Progenitor cell of endocrine pancreas (in vitro differentiated cells): Measurements from ENCODE around the gene NAGLU. TPM values are rescaled to one million over a fixed set of nuclear protein-coding genes. Genes with fewer than 3 reads are reported as not detected.
"Not testable (repeated sequence)": the region's sequence is repeated elsewhere in the genome, so short reads cannot be mapped to it uniquely, and the experiment has no call there.

Experiments
- DNase-seq: peaks from one replicate; pipeline ENCODE4 v3.0.0; 2021; ENCODE audit warnings: low spot score; ENCODE audit not compliant: unreplicated experiment
- H3K27ac Mint-ChIP-seq: 2 replicates; pipeline ENCODE4 v1.8.0; 2021; ENCODE audit warnings: mild to moderate bottlenecking, moderate library complexity, mixed read lengths
- H3K27me3 Mint-ChIP-seq: 2 replicates; pipeline ENCODE4 v1.8.0; 2021; ENCODE audit warnings: mixed read lengths
- H3K36me3 Mint-ChIP-seq: 2 replicates; pipeline ENCODE4 v1.8.0; 2022; ENCODE audit warnings: mixed read lengths; ENCODE audit not compliant: insufficient read depth
- H3K4me1 Mint-ChIP-seq: 2 replicates; pipeline ENCODE4 v1.8.0; 2021; ENCODE audit warnings: low read depth, mixed read lengths
- H3K4me3 Mint-ChIP-seq: 2 replicates; pipeline ENCODE4 v1.8.0; 2021; ENCODE audit warnings: low read depth, mild to moderate bottlenecking, moderate library complexity, mixed read lengths
- H3K9me3 Mint-ChIP-seq: 2 replicates; pipeline ENCODE4 v1.8.0; 2021; ENCODE audit warnings: low read depth, mixed read lengths
- total RNA-seq: library from RNA; stranded (reverse); gene quantifications from 2 replicates; pipeline ENCODE4 v1.2.1, GENCODE V29; 2021
- TF ChIP-seq, protein P1 (sequence below): fragments of 200-600 bp; sonication (generic); IDR thresholded peaks from one replicate; pipeline ENCODE4 v1.5.0; 2021; ENCODE audit warnings: antibody characterized with exemption, mild to moderate bottlenecking; ENCODE audit not compliant: unreplicated experiment

Gene NAGLU
- total RNA-seq, 1 donor from 2014 or later, result 19.0 TPM

DNA sequence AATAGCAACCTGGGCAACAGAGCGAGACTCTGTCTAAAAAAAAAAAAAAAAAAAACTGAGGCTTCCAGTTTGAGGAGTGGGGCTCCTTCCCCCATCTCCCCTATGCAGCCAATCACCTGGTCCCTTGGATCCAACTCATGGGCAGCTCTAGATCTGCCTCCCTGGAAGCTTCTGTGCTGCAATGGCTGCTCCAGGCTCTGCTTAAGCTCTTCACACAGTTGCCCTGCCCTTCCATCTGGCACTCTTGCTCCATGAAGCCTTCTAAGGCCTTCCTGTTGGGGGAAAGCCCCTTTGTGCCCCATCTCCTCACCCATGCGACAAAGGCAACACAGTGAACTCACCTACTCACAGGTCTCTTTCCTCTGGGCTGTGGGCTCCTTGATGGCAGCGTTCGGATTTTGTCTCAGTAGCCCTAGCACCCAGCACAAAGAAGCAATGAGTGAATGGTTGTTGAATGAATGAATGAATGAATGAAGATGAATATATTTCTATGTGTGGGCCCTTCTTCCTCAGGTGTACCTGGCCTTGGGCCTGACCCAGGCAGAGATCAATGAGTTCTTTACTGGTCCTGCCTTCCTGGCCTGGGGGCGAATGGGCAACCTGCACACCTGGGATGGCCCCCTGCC is 1.9 kb downstream of the NAGLU start:
- peak overlapping the region; percentile 60 for H3K4me3 Mint-ChIP-seq
- TF ChIP-seq, protein P1, sequence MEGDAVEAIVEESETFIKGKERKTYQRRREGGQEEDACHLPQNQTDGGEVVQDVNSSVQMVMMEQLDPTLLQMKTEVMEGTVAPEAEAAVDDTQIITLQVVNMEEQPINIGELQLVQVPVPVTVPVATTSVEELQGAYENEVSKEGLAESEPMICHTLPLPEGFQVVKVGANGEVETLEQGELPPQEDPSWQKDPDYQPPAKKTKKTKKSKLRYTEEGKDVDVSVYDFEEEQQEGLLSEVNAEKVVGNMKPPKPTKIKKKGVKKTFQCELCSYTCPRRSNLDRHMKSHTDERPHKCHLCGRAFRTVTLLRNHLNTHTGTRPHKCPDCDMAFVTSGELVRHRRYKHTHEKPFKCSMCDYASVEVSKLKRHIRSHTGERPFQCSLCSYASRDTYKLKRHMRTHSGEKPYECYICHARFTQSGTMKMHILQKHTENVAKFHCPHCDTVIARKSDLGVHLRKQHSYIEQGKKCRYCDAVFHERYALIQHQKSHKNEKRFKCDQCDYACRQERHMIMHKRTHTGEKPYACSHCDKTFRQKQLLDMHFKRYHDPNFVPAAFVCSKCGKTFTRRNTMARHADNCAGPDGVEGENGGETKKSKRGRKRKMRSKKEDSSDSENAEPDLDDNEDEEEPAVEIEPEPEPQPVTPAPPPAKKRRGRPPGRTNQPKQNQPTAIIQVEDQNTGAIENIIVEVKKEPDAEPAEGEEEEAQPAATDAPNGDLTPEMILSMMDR, result no peak
- no peak for DNase-seq
- no peak overlapping the region for H3K27ac Mint-ChIP-seq
- peaks cover 16% of the 10 kb centered on the region for H3K4me1 Mint-ChIP-seq
- no peaks in the 10 kb centered on the region for H3K9me3 Mint-ChIP-seq
- peaks cover 6% of the 10 kb centered on the region for H3K27me3 Mint-ChIP-seq
- H3K36me3 Mint-ChIP-seq, result peaks cover 9% of the 10 kb centered on the region

DNA sequence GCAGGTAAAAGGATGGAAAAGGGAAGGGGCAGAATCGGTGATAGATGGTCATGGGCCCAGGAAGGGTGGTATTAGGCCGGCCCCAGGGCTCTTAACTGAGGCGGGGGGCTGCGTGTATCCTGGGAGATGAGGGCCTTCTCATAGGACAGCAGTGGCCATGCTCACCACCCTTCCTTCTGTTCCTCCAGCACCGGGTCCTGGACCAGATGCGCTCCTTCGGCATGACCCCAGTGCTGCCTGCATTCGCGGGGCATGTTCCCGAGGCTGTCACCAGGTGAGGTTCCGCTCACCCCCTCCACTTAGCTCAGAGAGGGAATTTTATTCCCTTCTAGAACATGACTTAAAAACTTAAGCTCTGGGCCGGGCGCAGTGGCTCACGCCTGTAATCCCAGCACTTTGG is 2.4 kb downstream of the NAGLU start:
- Mint-ChIP-seq H3K4me3 (no peak overlapping the region), H3K27ac (no peak overlapping the region), H3K9me3 (no peaks in the 10 kb centered on the region), H3K4me1 (peaks cover 14% of the 10 kb centered on the region), H3K36me3 (peaks cover 9% of the 10 kb centered on the region), H3K27me3 (peaks cover 5% of the 10 kb centered on the region)
- no peak for DNase-seq
- TF ChIP-seq, protein P1, result no peak

DNA sequence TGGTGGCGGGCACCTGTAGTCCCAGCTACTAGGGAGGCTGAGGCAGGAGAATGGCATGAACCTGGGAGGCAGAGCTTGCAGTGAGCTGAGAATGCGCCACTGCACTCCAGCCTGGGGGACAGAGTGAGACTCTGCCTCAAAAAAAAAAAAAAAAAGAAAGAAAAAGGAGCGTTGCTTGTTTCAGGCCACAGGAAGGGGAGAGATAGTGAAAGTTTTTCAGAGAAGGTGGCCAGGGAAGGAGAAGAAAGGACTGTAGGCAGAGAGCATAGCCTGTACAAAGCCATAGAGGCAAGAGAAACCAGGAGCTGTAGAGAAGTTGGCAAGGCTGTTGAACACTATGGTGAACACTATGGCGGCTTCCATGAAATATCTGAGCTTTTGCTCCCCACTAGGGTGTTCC is 4.5 kb downstream of the NAGLU start:
- H3K36me3 Mint-ChIP-seq, result peaks cover 11% of the 10 kb centered on the region
- not testable (repeated sequence) for H3K9me3 Mint-ChIP-seq, H3K27ac Mint-ChIP-seq, H3K27me3 Mint-ChIP-seq, H3K4me1 Mint-ChIP-seq, DNase-seq, H3K4me3 Mint-ChIP-seq

DNA sequence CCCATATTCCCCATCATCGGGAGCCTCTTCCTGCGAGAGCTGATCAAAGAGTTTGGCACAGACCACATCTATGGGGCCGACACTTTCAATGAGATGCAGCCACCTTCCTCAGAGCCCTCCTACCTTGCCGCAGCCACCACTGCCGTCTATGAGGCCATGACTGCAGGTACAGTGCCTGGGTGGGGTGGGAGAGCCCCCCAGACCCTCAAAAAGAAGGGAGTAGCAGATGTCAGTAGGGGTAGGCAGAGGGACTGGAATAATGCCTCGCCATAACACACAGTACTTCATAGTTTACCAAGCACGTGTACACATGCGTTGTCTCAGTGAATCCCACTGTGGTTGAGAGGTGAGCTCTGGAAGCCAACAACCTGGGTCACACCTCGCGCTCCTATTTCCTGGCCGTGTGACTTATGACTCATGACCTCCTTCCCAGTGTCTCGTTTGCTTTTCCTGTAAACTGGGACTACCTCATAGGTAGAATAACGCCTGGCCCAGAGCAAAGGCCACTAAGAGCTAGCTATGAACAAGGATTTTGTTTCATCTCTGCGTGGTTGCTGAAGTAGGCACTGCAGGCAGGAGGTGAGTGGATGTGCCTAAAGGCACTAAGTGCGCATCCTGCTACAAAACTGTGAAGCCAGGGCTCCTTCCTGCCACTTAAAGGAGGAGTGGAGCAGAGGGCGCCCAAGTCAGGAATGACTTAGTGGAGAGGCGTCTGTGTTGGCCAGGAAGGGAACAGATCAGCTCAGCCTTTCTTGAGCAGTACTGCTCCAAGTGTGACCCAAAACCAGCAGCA is 5.2 kb downstream of the NAGLU start:
- H3K36me3 Mint-ChIP-seq, result peaks cover 11% of the 10 kb centered on the region
- no peak overlapping the region for H3K4me3 Mint-ChIP-seq
- DNase-seq, result no peak
- no peaks in the 10 kb centered on the region for H3K27me3 Mint-ChIP-seq
- no peak overlapping the region for H3K27ac Mint-ChIP-seq
- peaks cover 6% of the 10 kb centered on the region for H3K4me1 Mint-ChIP-seq
- no peaks in the 10 kb centered on the region for H3K9me3 Mint-ChIP-seq
- TF ChIP-seq, protein P1, result no peak

DNA sequence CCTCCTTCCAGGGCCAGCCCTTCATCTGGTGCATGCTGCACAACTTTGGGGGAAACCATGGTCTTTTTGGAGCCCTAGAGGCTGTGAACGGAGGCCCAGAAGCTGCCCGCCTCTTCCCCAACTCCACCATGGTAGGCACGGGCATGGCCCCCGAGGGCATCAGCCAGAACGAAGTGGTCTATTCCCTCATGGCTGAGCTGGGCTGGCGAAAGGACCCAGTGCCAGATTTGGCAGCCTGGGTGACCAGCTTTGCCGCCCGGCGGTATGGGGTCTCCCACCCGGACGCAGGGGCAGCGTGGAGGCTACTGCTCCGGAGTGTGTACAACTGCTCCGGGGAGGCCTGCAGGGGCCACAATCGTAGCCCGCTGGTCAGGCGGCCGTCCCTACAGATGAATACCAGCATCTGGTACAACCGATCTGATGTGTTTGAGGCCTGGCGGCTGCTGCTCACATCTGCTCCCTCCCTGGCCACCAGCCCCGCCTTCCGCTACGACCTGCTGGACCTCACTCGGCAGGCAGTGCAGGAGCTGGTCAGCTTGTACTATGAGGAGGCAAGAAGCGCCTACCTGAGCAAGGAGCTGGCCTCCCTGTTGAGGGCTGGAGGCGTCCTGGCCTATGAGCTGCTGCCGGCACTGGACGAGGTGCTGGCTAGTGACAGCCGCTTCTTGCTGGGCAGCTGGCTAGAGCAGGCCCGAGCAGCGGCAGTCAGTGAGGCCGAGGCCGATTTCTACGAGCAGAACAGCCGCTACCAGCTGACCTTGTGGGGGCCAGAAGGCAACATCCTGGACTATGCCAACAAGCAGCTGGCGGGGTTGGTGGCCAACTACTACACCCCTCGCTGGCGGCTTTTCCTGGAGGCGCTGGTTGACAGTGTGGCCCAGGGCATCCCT is 7.4 kb downstream of the NAGLU start:
- peaks cover 11% of the 10 kb centered on the region for H3K36me3 Mint-ChIP-seq
- no peaks in the 10 kb centered on the region for H3K27me3 Mint-ChIP-seq
- no peaks in the 10 kb centered on the region for H3K4me1 Mint-ChIP-seq
- DNase-seq, result no peak
- no peak overlapping the region for H3K27ac Mint-ChIP-seq
- TF ChIP-seq, protein P1, result no peak
- H3K9me3 Mint-ChIP-seq, result no peaks in the 10 kb centered on the region
- no peak overlapping the region for H3K4me3 Mint-ChIP-seq
